HG03108 (cell line): ENCODE data around the gene KCTD5.
A peak's percentile ranks its signal among the peaks of the same experiment; 100 is the strongest.
"Not testable (repeated sequence)": the region's sequence is repeated elsewhere in the genome, so short reads cannot be mapped to it uniquely, and the experiment has no call there.

ENCODE experiments used
- ATAC-seq: cut with Tn5 transposase; IDR thresholded peaks from one replicate; pipeline ENCODE4 v1.9.1; 2021; ENCODE audit warnings: moderate library complexity; ENCODE audit not compliant: unreplicated experiment

The KCTD5 gene, protein sequence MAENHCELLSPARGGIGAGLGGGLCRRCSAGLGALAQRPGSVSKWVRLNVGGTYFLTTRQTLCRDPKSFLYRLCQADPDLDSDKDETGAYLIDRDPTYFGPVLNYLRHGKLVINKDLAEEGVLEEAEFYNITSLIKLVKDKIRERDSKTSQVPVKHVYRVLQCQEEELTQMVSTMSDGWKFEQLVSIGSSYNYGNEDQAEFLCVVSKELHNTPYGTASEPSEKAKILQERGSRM

DNA sequence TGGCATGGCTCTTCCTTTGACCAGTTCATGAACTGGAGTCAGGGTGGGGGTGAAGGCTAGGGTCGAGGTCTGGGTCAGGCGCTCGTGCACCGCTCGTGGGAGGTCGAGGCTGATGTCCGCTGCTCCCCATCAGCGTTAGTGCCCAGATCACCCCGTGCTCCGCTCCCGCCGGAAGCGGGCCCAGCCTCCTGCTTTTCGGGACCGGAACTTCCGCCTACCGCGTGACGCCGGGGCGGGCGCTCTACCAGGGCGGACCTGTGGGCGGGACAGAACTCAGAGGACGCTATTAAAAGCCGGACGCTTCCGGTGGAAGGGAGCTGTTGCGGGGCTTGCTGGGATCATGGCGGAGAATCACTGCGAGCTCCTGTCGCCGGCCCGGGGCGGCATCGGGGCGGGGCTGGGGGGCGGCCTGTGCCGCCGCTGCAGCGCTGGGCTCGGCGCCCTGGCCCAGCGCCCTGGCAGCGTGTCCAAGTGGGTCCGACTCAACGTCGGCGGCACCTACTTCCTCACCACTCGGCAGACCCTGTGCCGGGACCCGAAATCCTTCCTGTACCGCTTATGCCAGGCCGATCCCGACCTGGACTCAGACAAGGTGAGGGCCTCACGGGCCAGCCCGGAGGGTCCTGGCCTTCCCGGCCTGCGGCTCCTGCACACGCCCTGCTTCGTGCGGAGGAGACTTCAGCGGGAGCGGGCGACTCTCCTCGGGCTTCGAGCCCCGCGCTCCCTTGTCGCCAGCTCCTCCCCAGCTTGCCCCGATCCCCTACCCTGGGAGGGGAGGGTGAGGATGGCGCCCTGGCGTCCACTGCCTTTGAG, at the start of gene KCTD5:
TSS of gene KCTD5 (plus strand) at position 315 of the 813 bp plus-strand sequence. CDS start at position 341, 26 bp downstream.
- ATAC-seq, result peak; percentile 43

- peak; percentile 41 for ATAC-seq
These were observed 43.1 kb upstream of the KCTD5 start for GRCh38 chr16:2639071-2639721.

- ATAC-seq, result peak; percentile 34
These were observed 42.6 kb upstream of the KCTD5 start for GRCh38 chr16:2639722-2640072.

DNA sequence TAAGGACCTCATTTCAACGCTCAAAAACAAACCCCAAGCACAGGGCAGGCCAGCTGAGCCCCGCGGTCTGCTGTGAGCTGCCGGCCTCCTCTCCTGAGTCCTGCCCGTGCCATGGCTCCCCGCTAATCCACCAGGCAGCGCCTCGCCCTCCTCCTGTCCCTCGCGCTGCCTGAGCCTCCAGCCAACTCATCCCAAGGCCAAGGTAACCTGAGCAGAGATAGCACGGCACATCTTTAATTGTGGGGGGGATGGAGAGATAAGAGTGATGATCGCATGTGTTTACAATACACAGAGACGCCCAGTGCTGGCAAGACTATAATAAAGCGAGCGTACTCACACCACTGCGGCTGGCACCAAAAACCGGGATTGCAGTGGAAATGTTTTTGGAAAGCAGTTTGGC, 39.8 kb upstream of the KCTD5 start:
- not testable (repeated sequence) for ATAC-seq

- ATAC-seq, result not testable (repeated sequence)
These were observed 37.4 kb upstream of the KCTD5 start for GRCh38 chr16:2644754-2645453.

- not testable (repeated sequence) for ATAC-seq
These were observed 31.0 kb upstream of the KCTD5 start for GRCh38 chr16:2651268-2651871.

DNA sequence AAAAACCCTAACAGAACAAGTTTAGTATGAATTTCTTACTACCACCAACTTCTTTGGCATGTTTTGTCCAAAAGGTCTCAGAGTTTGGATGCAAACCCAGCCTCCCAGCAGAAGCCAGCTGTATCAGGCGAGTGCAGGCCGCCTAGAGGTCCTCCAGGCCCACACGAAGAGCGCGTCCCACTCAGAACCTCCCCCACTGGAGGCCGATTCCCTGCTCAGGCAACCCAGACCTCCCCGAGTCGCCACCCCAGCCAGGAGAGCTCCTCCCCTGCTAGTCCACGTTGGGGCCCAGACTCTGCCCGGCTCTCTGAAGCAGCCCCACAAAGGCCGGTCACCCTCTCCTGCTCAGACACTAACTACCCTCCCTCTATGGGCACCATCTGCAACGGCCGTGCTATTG, 28.4 kb upstream of the KCTD5 start:
- ATAC-seq, result not testable (repeated sequence)

- ATAC-seq, result not testable (repeated sequence)
These were observed 27.4 kb upstream of the KCTD5 start for GRCh38 chr16:2654949-2655348.

- no peak for ATAC-seq
These were observed 25.3 kb upstream of the KCTD5 start for GRCh38 chr16:2656985-2657384.

DNA sequence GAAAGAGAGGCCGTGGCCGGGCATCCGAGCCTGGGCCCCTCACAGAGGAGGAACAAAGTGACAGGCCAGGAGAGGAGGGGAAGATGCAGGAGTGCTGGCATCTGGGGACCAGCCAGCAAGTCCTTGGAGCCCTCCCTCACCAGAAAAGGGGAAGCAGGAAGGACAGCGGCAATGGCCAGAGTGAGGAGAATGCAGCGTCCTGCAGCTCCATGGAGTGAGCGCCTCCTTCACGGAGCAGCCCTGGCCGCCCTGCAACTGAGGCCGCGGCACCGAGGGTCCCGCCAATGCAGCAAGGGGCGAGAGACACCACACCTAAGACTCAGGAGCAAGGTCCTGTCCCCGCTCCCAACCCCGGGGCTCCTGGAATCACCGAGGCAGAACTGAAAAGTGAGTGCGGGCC, 24.5 kb upstream of the KCTD5 start:
- not testable (repeated sequence) for ATAC-seq

DNA sequence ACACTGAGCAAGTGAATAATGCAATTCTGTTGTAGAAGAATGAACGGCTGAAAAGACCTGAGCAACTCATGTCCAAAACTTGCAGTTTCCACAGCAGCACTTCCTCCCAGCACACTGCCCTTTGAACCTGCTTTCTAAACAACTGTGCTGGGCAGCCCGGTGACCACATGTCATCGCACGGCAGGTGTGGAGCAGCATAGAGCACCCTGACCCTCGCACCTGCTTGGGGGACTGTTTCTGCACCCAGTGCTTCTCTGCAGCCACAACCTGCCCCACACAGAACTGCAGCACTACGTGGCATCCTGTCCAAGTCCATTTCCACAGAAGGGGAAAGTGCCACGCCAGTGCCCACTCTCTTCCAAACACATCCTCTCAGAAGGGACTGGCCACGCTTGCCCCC, 22.8 kb upstream of the KCTD5 start:
- not testable (repeated sequence) for ATAC-seq

DNA sequence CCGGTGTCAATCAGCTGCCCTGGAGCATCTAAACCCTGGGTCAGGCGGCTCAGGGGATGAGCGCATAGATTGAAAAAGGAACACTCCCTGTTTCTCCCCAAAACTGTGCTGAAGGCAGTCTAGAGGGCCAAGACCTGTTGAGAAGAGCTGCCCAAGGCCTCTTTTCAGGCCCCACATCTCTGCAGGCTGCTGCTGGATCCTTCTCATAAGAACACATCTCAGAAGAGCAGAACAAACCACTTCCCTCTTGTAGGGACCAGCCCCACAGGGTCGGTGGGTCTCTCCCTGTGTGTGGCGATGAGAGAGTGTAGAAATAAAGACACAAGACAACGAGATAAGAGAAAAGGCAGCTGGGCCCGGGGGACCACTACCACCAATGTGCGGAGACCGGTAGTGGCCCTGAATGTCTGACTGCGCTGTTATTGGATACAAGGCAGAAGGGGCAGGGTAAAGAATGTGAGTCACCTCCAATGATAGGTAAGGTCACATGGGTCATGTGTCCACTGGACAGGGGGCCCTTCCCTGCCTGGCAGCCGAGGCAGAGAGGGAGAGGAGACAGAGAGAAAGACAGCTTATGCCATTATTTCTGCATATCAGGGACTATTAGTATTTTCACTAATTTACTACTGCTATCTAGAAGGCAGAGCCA, 22.2 kb upstream of the KCTD5 start:
- ATAC-seq, result not testable (repeated sequence)

- not testable (repeated sequence) for ATAC-seq
These were observed 21.5 kb upstream of the KCTD5 start for GRCh38 chr16:2660755-2661373.

DNA sequence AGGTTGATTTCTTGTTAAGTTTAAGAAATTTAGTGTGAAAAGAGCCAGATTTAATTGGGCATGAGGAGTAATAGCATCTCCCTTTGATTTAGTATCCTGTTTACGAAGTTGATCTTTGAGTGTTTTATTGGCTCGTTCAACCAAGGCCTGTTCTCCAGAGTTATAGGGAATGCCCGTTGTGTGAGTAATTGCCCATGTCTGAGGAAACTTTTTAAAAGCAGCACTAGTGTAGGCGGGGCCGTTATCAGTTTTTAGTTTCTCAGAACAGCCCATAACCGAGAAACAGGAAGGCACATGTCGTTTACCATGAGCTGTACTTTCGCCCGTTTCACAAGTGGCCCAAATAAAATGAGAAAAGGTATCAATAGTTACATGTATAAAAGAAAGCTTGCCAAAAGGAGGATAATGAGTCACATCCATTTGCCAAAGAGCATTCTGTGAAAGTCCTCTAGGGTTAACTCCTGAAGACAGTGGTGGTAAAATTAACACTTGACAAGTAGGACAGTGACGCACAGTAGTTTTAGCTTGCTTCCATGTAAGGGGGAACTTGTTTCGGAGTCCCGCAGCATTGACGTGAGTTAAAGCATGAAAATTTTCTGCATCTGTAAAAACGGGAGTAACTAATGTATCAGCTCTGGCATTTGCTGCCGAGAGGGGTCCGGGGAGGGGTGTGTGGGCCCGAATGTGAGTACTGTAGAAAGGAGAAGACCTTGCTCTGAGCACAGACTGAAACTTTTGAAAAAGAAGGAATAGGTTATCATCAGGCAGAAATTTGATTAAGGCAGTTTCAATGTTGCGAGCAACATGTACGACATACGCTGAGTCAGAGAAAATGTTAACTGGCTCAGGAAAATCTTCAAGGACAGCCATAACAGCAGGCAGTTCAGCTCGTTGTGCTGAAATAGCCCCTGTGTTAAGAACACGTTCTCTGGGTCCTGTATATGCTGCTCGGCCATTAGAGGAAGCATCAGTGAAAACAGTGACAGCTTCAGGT, 18.5 kb upstream of the KCTD5 start:
- ATAC-seq, result no peak

DNA sequence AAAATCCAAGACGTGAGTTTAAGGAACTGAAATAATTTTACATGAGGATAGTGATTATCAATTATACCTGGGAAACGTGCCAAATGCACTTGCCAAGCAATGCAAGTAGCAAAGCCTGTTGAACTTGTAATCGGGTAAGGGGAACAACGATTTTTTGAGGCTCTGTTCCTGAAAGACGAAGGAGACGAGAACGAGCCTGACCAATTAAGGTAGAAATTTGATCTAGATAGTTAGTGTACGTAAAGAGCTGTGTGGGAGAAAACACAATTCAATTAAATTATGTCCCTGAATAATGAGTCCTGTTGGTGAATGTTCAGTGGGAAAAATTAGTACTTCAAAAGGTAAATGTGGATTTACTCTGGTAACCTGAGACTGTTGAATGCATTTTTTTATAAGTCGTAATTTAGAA, 17.7 kb upstream of the KCTD5 start:
- no peak for ATAC-seq

GRCh38 chr16:2666671-2667070, 15.7 kb upstream of the KCTD5 start:
- not testable (repeated sequence) for ATAC-seq

GRCh38 chr16:2669587-2669986, 12.7 kb upstream of the KCTD5 start:
- ATAC-seq, result not testable (repeated sequence)

- not testable (repeated sequence) for ATAC-seq
These were observed 12.3 kb upstream of the KCTD5 start for GRCh38 chr16:2670017-2670416.

DNA sequence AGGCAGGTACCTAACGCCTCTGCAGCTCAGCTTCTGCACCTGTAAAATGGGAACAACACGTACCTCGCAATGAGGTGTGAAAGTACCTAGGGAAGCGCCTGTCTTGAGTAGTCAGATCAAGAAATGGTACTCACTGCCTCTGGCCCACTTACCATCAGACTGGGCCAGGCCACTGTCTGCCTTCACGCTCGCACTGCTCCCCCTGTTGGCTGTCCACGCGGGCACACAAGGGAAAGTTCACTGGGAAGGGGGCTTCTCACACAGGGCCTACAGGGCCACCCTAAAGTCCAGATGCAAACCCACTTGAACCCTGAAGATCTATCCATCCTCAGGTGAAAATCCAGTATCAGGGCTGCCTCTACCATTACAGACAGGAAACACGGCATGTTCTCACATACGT, 11.1 kb upstream of the KCTD5 start:
- ATAC-seq, result not testable (repeated sequence)
